Keratinocyte (primary cell): ENCODE data around the gene CAPZB. TPM values are rescaled to one million over a fixed set of nuclear protein-coding genes. Genes with fewer than 3 reads are reported as not detected.

Experiments used
- DNase-seq: peaks from one replicate; pipeline ENCODE4 v3.0.0-alpha.2; 2011; ENCODE audit warnings: low read depth, missing footprints, low spot score
- FAIRE-seq: peaks from 2 replicates; lab custom pipeline; 2011; peaks lifted over from hg19 to GRCh38; lab: Jason Lieb, UNC
- H2AFZ ChIP-seq: 2 replicates; pipeline ENCODE4 v1.6.0; 2012; ENCODE audit warnings: low read length, control low read depth, inconsistent platforms; ENCODE audit not compliant: control insufficient read depth
- H3K27ac ChIP-seq: 2 replicates; pipeline ENCODE4 v1.5.1; 2011; ENCODE audit warnings: low read length; ENCODE audit not compliant: control insufficient read depth, insufficient read depth
- H3K27me3 ChIP-seq: 3 replicates; pipeline ENCODE4 v1.6.0; 2011; ENCODE audit warnings: low read length; ENCODE audit not compliant: control insufficient read depth, insufficient read depth; ENCODE audit errors: extremely low read depth
- H3K36me3 ChIP-seq, 2 experiments: 2 replicates in 1 of 2; 3 replicates in 1 of 2; pipeline ENCODE4 v1.5.1; 2011; ENCODE audit warnings: low read length in 2 of 2, mild to moderate bottlenecking in 1 of 2; ENCODE audit not compliant: control insufficient read depth in 2 of 2, insufficient read depth in 2 of 2; ENCODE audit errors: extremely low read depth in 1 of 2
- H3K4me1 ChIP-seq: 3 replicates; pipeline ENCODE4 v1.5.1; 2011; ENCODE audit warnings: low read length; ENCODE audit not compliant: control insufficient read depth, insufficient read depth; ENCODE audit errors: extremely low read depth
- H3K4me2 ChIP-seq: 3 replicates; pipeline ENCODE4 v1.6.0; 2011; ENCODE audit warnings: low read depth, low read length; ENCODE audit not compliant: control insufficient read depth, insufficient read depth; ENCODE audit errors: extremely low read depth
- H3K4me3 ChIP-seq, 3 experiments: fragments of 200-600 bp in 1 of 3; sonication (generic) in 1 of 3; 2 replicates in 2 of 3; 3 replicates in 1 of 3; pipeline ENCODE4 v1.5.1; 2011 to 2016; ENCODE audit warnings: low read length in 3 of 3, mild to moderate bottlenecking in 3 of 3, control low read depth in 2 of 3, inconsistent platforms in 1 of 3, low read depth in 1 of 3, mixed read lengths in 1 of 3, mixed run types in 1 of 3, moderate library complexity in 1 of 3; ENCODE audit not compliant: control insufficient read depth in 2 of 3, insufficient read depth in 2 of 3; ENCODE audit errors: extremely low read depth in 1 of 3
- H3K79me2 ChIP-seq: 2 replicates; pipeline ENCODE4 v1.6.0; 2012; ENCODE audit warnings: low read length; ENCODE audit not compliant: control insufficient read depth, insufficient read depth
- H3K9ac ChIP-seq: 3 replicates; pipeline ENCODE4 v1.6.0; 2011; ENCODE audit warnings: low read length; ENCODE audit not compliant: control insufficient read depth, insufficient read depth; ENCODE audit errors: extremely low read depth
- H3K9me1 ChIP-seq: 3 replicates; pipeline ENCODE4 v1.6.0; 2011; ENCODE audit warnings: low read length; ENCODE audit not compliant: control insufficient read depth, insufficient read depth; ENCODE audit errors: extremely low read depth
- H3K9me3 ChIP-seq: 2 replicates; pipeline ENCODE4 v1.5.1; 2012; ENCODE audit warnings: low read depth, low read length; ENCODE audit not compliant: control insufficient read depth
- H4K20me1 ChIP-seq: 3 replicates; pipeline ENCODE4 v1.6.0; 2011; ENCODE audit warnings: low read length; ENCODE audit not compliant: control insufficient read depth, insufficient read depth; ENCODE audit errors: extremely low read depth
- CTCF ChIP-seq, 3 experiments: IDR thresholded peaks in 1 of 3; conservative IDR thresholded peaks in 1 of 3; optimal IDR thresholded peaks in 1 of 3; 2 replicates in 2 of 3; 3 replicates in 1 of 3; pipeline versions ENCODE3 to v1.5.1; 2011; ENCODE audit warnings: low read length in 3 of 3, mild to moderate bottlenecking in 3 of 3, moderate library complexity in 2 of 3, control low read depth in 1 of 3, inconsistent platforms in 1 of 3; ENCODE audit not compliant: insufficient read depth in 2 of 3; ENCODE audit errors: extremely low read depth in 1 of 3
- EZH2 ChIP-seq: IDR thresholded peaks from one replicate; pipeline ENCODE4 v1.6.1; 2012; ENCODE audit warnings: inconsistent platforms, mild to moderate bottlenecking, low read length, moderate library complexity
- dilution Hi-C: fragments of 300-500 bp; cut with MboI; formaldehyde crosslinking; loops from one replicate; pipeline ENCODE4 v1.7.0; 2020; ENCODE audit warnings: low sequenced_read_pairs; ENCODE audit not compliant: extremely low pct_ligation_motif_present
- polyA plus RNA-seq, 5 experiments: library from polyadenylated mRNA; depleted of rRNA in 3 of 5; stranded (reverse) in 3 of 5; stranded (forward) in 1 of 5; unstranded in 1 of 5; fragments of >200 nt; gene quantifications; 1 replicate in 1 of 5; 2 replicates in 3 of 5; 3 replicates in 1 of 5; pipeline versions ENCODE4 v1.2.1 to v1.2.3, GENCODE V29; 2011 to 2012; ENCODE audit warnings: missing spikeins in 2 of 5, low read depth in 1 of 5, low replicate concordance in 1 of 5

The CAPZB gene
- polyA plus RNA-seq, 1 donor (not counting 4 experiments of a cell fraction or from before 2014, with no cell fraction given): 193 TPM

DNA sequence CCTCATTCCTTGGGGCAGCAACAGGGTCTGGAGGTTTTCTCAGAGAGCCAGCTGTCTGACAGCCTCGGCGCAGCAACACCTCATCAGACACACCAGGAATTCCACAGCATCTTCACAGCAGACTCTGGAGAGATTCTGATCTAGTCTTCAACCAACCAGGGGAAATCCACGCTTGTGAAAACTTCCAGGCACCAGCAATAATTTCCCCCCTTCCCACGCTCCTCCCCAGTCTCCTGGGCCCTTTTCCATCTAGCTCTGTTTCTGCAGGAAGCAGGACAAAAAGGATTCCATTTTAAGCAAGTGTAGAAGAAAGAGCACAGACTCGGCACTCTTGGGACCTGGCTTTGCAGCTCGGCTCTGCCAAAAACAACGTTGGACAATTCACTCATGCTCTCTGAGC is 44.3 kb upstream of the CAPZB start:
- DNase-seq (no peak), FAIRE-seq (no peak)
- Histone ChIP-seq H2AFZ (no peak overlapping the region), H3K4me2 (no peak overlapping the region), H3K79me2 (no peaks in the 10 kb centered on the region), H3K27me3 (no peaks in the 10 kb centered on the region), H3K4me3 (no peak overlapping the region), H3K27ac (no peak overlapping the region), H3K9ac (no peak overlapping the region), H3K9me3 (no peaks in the 10 kb centered on the region), H4K20me1 (no peaks in the 10 kb centered on the region), H3K9me1 (no peaks in the 10 kb centered on the region), H3K4me1 (no peaks in the 10 kb centered on the region), H3K36me3 (no peaks in the 10 kb centered on the region)
- dilution Hi-C loops: no loop called here
- TF ChIP-seq EZH2 (no peak), CTCF (optimal IDR thresholded peaks at IDR 0.05 in 1 of 3, IDR thresholded peaks at IDR 0.05 in 1 of 3, conservative IDR thresholded peaks at IDR 0.05 in 1 of 3; ENCODE audit: extremely low read depth in 1 of 3, insufficient read depth in 2 of 3, low read length in 3 of 3) (no peak)

DNA sequence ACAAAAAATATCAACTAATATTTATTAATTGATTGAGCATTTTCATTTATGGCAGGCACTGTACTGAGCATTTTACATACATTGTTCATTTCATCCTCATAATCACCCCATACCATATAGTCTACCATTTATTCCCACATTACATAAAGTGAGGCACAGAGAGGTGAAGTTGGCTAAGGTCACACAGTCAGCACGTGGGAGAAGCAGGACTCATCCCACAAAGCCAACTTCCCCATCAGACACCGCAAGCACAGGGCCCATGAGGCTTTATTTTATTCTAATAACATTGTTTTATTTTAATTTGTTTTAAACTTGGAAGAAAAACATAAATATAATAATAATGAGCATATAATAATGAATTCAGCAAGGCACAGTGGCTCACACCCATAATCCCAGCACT is 43.1 kb upstream of the CAPZB start:
- dilution Hi-C loops: no loop called here
- DNase-seq (no peak), FAIRE-seq (no peak)
- no peaks in the 10 kb centered on the region for H3K36me3 ChIP-seq
- H3K9me3 ChIP-seq: no peaks in the 10 kb centered on the region
- H3K4me1 ChIP-seq: no peaks in the 10 kb centered on the region
- H3K27me3 ChIP-seq: no peaks in the 10 kb centered on the region
- TF ChIP-seq CTCF (optimal IDR thresholded peaks at IDR 0.05 in 1 of 3, IDR thresholded peaks at IDR 0.05 in 1 of 3, conservative IDR thresholded peaks at IDR 0.05 in 1 of 3; ENCODE audit: extremely low read depth in 1 of 3, insufficient read depth in 2 of 3, low read length in 3 of 3) (no peak), EZH2 (no peak)
- H3K4me3 ChIP-seq: no peak overlapping the region
- H4K20me1 ChIP-seq: no peaks in the 10 kb centered on the region
- H3K4me2 ChIP-seq: no peak overlapping the region
- H3K27ac ChIP-seq: no peak overlapping the region
- H3K9me1 ChIP-seq: no peaks in the 10 kb centered on the region
- H3K9ac ChIP-seq: no peak overlapping the region
- H2AFZ ChIP-seq: no peak overlapping the region
- no peaks in the 10 kb centered on the region for H3K79me2 ChIP-seq
